Hepatocyte (in vitro differentiated cells): ENCODE data around the gene DAB1. TPM values are rescaled to one million over a fixed set of nuclear protein-coding genes. Genes with fewer than 3 reads are reported as not detected.

Experiments used
- DNase-seq: peaks from one replicate; pipeline ENCODE4 v3.0.0-alpha.2; 2016; ENCODE audit warnings: low spot score
- H2AFZ ChIP-seq: fragments of 200-600 bp; sonication (generic); 2 replicates; pipeline ENCODE4 v1.6.0; 2016; ENCODE audit warnings: antibody characterized with exemption, mild to moderate bottlenecking
- H3K27ac ChIP-seq: fragments of 200-600 bp; sonication (generic); 2 replicates; pipeline ENCODE4 v1.5.1; 2016; ENCODE audit warnings: mild to moderate bottlenecking
- H3K27me3 ChIP-seq: fragments of 200-600 bp; sonication (generic); 2 replicates; pipeline ENCODE4 v1.6.1; 2016
- H3K36me3 ChIP-seq: fragments of 200-600 bp; sonication (generic); replicated peaks from 2 replicates; pipeline ENCODE4 v1.5.1; 2016; ENCODE audit warnings: low read depth; ENCODE audit not compliant: insufficient read depth
- H3K4me1 ChIP-seq: fragments of 200-600 bp; sonication (generic); 2 replicates; pipeline ENCODE4 v1.5.1; 2016; ENCODE audit warnings: mild to moderate bottlenecking, moderate library complexity; ENCODE audit not compliant: insufficient read depth
- H3K4me2 ChIP-seq: fragments of 200-600 bp; sonication (generic); 2 replicates; pipeline ENCODE4 v1.6.0; 2016
- H3K4me3 ChIP-seq: fragments of 200-600 bp; sonication (generic); 2 replicates; pipeline ENCODE4 v1.5.1; 2016; ENCODE audit warnings: mild to moderate bottlenecking
- H3K79me2 ChIP-seq: fragments of 200-600 bp; sonication (generic); 2 replicates; pipeline ENCODE4 v1.6.0; 2017; ENCODE audit warnings: mild to moderate bottlenecking
- H3K9me2 ChIP-seq: fragments of 200-600 bp; sonication (generic); replicated peaks from 2 replicates; pipeline ENCODE4 v1.6.0; 2017; ENCODE audit warnings: mild to moderate bottlenecking; ENCODE audit not compliant: insufficient read depth
- H3K9me3 ChIP-seq: fragments of 200-600 bp; sonication (generic); 2 replicates; pipeline ENCODE4 v1.5.1; 2016; ENCODE audit warnings: low read depth, mild to moderate bottlenecking
- H4K20me1 ChIP-seq: fragments of 200-600 bp; sonication (generic); 2 replicates; pipeline ENCODE4 v1.6.0; 2016; ENCODE audit warnings: mild to moderate bottlenecking; ENCODE audit not compliant: insufficient read depth, poor library complexity, severe bottlenecking
- EZH2 ChIP-seq: fragments of 200-600 bp; sonication (generic); IDR thresholded peaks from 2 replicates; pipeline ENCODE4 v1.6.1; 2016; ENCODE audit warnings: antibody characterized with exemption, mild to moderate bottlenecking, borderline replicate concordance
- EZH2phosphoT487 ChIP-seq: fragments of 200-600 bp; sonication (generic); IDR thresholded peaks from one replicate; pipeline ENCODE4 v1.6.1; 2018; ENCODE audit warnings: antibody characterized with exemption, mild to moderate bottlenecking, low read depth, moderate library complexity; ENCODE audit not compliant: unreplicated experiment, severe bottlenecking
- WGBS: methylation state at CpG from one replicate; pipeline ENCODE4 v1.1.6; 2016; ENCODE audit warnings: low lambda C conversion rate; ENCODE audit errors: missing lambda C conversion rate; 5-methylcytosine and 5-hydroxymethylcytosine counted together
- polyA plus RNA-seq: library from polyadenylated mRNA; unstranded; fragments of >200 nt; fragmentation: Nextera tagmentation; extraction: Ambion mirVana; gene quantifications from 2 replicates; pipeline ENCODE4 v1.2.1, GENCODE V29; 2016
- total RNA-seq: library from RNA; depleted of rRNA; stranded (reverse); fragments of >200 nt; gene quantifications from 2 replicates; pipeline ENCODE4 v1.2.3, GENCODE V29; 2014
- TF ChIP-seq, protein P1 (sequence below): fragments of 200-600 bp; sonication (generic); IDR thresholded peaks from 2 replicates; pipeline ENCODE4 v1.5.1; 2016; ENCODE audit warnings: antibody characterized with exemption, mild to moderate bottlenecking; ENCODE audit not compliant: poor library complexity

The DAB1 gene
- total and polyA plus RNA-seq, 2 experiments from 2014 or later = 19.5 to 37.6 TPM

GRCh38 chr1:57293214-57293613 lies 130.6 kb downstream of the DAB1 start:
- Histone ChIP-seq H3K36me3 (no peaks in the 10 kb centered on the region), H3K4me3 (no peak overlapping the region), H3K79me2 (peaks cover 6% of the 10 kb centered on the region), H3K4me2 (no peak overlapping the region), H3K9me2 (no peaks in the 10 kb centered on the region), H3K4me1 (no peaks in the 10 kb centered on the region), H2AFZ (no peak overlapping the region), H4K20me1 (no peaks in the 10 kb centered on the region), H3K9me3 (no peaks in the 10 kb centered on the region), H3K27me3 (no peaks in the 10 kb centered on the region), H3K27ac (no peak overlapping the region)
- no peak for DNase-seq
- WGBS = 97% methylated on average over 3 of the region's 3 CpGs
- TF ChIP-seq EZH2 = no peak
- TF ChIP-seq, protein P1, sequence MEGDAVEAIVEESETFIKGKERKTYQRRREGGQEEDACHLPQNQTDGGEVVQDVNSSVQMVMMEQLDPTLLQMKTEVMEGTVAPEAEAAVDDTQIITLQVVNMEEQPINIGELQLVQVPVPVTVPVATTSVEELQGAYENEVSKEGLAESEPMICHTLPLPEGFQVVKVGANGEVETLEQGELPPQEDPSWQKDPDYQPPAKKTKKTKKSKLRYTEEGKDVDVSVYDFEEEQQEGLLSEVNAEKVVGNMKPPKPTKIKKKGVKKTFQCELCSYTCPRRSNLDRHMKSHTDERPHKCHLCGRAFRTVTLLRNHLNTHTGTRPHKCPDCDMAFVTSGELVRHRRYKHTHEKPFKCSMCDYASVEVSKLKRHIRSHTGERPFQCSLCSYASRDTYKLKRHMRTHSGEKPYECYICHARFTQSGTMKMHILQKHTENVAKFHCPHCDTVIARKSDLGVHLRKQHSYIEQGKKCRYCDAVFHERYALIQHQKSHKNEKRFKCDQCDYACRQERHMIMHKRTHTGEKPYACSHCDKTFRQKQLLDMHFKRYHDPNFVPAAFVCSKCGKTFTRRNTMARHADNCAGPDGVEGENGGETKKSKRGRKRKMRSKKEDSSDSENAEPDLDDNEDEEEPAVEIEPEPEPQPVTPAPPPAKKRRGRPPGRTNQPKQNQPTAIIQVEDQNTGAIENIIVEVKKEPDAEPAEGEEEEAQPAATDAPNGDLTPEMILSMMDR = no peak
- TF ChIP-seq EZH2phosphoT487 = no peak

GRCh38 chr1:57289781-57290180 lies 134.1 kb downstream of the DAB1 start:
- Histone ChIP-seq H3K4me3 (no peak overlapping the region), H3K4me2 (no peak overlapping the region), H3K36me3 (no peaks in the 10 kb centered on the region), H3K9me3 (no peaks in the 10 kb centered on the region), H3K9me2 (no peaks in the 10 kb centered on the region), H3K27ac (no peak overlapping the region), H3K4me1 (no peaks in the 10 kb centered on the region), H3K79me2 (peaks cover 6% of the 10 kb centered on the region), H2AFZ (no peak overlapping the region), H3K27me3 (no peaks in the 10 kb centered on the region), H4K20me1 (no peaks in the 10 kb centered on the region)
- no peak for DNase-seq
- TF ChIP-seq EZH2 = no peak
- TF ChIP-seq EZH2phosphoT487 = no peak
- TF ChIP-seq, protein P1 = no peak
- WGBS = 69% methylated on average over 2 of the region's 2 CpGs

- 78% methylated on average over 2 of the region's 2 CpGs for WGBS
- Histone ChIP-seq H3K4me1 (peaks cover 8% of the 10 kb centered on the region), H3K27me3 (no peaks in the 10 kb centered on the region), H3K4me2 (no peak overlapping the region), H2AFZ (no peak overlapping the region), H3K79me2 (no peaks in the 10 kb centered on the region), H4K20me1 (no peaks in the 10 kb centered on the region), H3K4me3 (no peak overlapping the region), H3K36me3 (no peaks in the 10 kb centered on the region), H3K27ac (peak overlapping the region; percentile 31), H3K9me3 (no peaks in the 10 kb centered on the region), H3K9me2 (no peaks in the 10 kb centered on the region)
- no peak for DNase-seq
- TF ChIP-seq, protein P1 = no peak
- TF ChIP-seq EZH2phosphoT487 (no peak), EZH2 (no peak)
Measured at GRCh38 chr1:57285992-57286391, 137.9 kb downstream of the DAB1 start.

DNA sequence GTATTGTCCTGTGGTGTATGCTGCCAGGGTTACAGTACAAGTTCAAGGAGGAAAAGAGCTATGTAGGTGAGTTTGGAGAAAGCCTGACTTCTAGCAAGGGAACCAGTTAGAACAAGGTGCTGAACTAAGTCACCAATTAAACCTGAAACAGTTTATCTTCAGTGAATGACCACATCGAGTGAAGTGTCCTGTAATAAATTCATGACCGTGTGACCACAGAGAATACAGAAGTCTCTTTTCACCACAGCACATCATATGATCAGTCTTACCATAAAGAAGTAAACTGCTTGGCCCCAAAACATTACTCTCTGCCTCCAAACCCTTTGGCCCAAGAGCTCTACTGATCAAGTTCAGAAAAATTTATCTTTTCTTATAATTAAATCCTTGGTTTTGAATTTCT lies 141.4 kb downstream of the DAB1 start:
- DNase-seq = peak; percentile 23
- Histone ChIP-seq H2AFZ (no peak overlapping the region), H3K4me1 (peaks cover 28% of the 10 kb centered on the region), H4K20me1 (no peaks in the 10 kb centered on the region), H3K36me3 (no peaks in the 10 kb centered on the region), H3K9me3 (no peaks in the 10 kb centered on the region), H3K9me2 (no peaks in the 10 kb centered on the region), H3K27ac (peak overlapping the region; percentile 94), H3K4me2 (no peak overlapping the region), H3K27me3 (no peaks in the 10 kb centered on the region), H3K79me2 (no peaks in the 10 kb centered on the region), H3K4me3 (no peak overlapping the region)
- TF ChIP-seq, protein P1 = no peak
- TF ChIP-seq EZH2phosphoT487 = no peak
- no peak for TF ChIP-seq EZH2
- 55% methylated on average over 2 of the region's 2 CpGs for WGBS
